HepG2 (cell line): ENCODE measurements around the gene PLXNC1. TPM values are rescaled to one million over a fixed set of nuclear protein-coding genes. Genes with fewer than 3 reads are reported as not detected.

Source experiments
- CBX2 ChIP-seq, 2 experiments: fragments of 200-600 bp in 1 of 2; sonication (generic); formaldehyde crosslinking in 1 of 2; IDR thresholded peaks; 2 replicates each; pipeline versions ENCODE4 v1.7.0 to v1.8.1; 2018 to 2022; ENCODE audit warnings: low read depth in 2 of 2, low read length in 1 of 2, mild to moderate bottlenecking in 1 of 2, missing genetic modification reagents in 1 of 2
- EEA1 ChIP-seq: sonication (generic); formaldehyde crosslinking; IDR thresholded peaks from 2 replicates; pipeline ENCODE4 v1.5.1; 2020; ENCODE audit warnings: mild to moderate bottlenecking, missing genetic modification reagents, borderline replicate concordance
- GPBP1L1 ChIP-seq: sonication (generic); formaldehyde crosslinking; IDR thresholded peaks from 2 replicates; pipeline ENCODE4 v1.5.0; 2020; ENCODE audit warnings: mild to moderate bottlenecking, missing genetic modification reagents
- GTF2F1 ChIP-seq: fragments of 150-350 bp; IDR thresholded peaks from 2 replicates; pipeline ENCODE4 v1.6.1; 2014; ENCODE audit warnings: low read length
- HNF4A ChIP-seq: sonication (generic); formaldehyde crosslinking; IDR thresholded peaks from 2 replicates; pipeline ENCODE4 v1.4.0; 2020; ENCODE audit warnings: missing genetic modification reagents
- HOXA5 ChIP-seq: sonication (generic); formaldehyde crosslinking; IDR thresholded peaks from 2 replicates; pipeline ENCODE4 v1.4.0; 2020; ENCODE audit warnings: missing genetic modification reagents
- KMT2B ChIP-seq: IDR thresholded peaks from 2 replicates; pipeline ENCODE4 v1.6.1; 2016; ENCODE audit warnings: missing genetic modification reagents, missing compliant biosample characterization
- PITX1 ChIP-seq: sonication (generic); formaldehyde crosslinking; IDR thresholded peaks from 2 replicates; pipeline ENCODE4 v1.5.1; 2020; ENCODE audit warnings: mild to moderate bottlenecking, missing genetic modification reagents
- RFX3 ChIP-seq: IDR thresholded peaks from 2 replicates; pipeline ENCODE4 v1.6.1; 2016; ENCODE audit warnings: missing biosample characterization, missing genetic modification reagents
- SALL1 ChIP-seq: sonication (generic); formaldehyde crosslinking; IDR thresholded peaks from 2 replicates; pipeline ENCODE4 v1.8.0; 2022; ENCODE audit warnings: mild to moderate bottlenecking, missing genetic modification reagents
- SRSF4 ChIP-seq: fragments of 200-400 bp; formaldehyde crosslinking; IDR thresholded peaks from one replicate; pipeline ENCODE4 v1.6.1; 2018; ENCODE audit warnings: mild to moderate bottlenecking, low read depth, low read length, moderate library complexity; ENCODE audit not compliant: poor library complexity, severe bottlenecking
- ZBTB33 ChIP-seq: sonication (generic); formaldehyde crosslinking; IDR thresholded peaks from 2 replicates; pipeline ENCODE4 v1.4.0; 2020; ENCODE audit warnings: missing genetic modification reagents
- ZFX ChIP-seq: sonication (generic); formaldehyde crosslinking; IDR thresholded peaks from 2 replicates; pipeline ENCODE4 v1.4.0; 2020; ENCODE audit warnings: mild to moderate bottlenecking, low read depth, missing genetic modification reagents, moderate library complexity
- ZKSCAN8 ChIP-seq: IDR thresholded peaks from 2 replicates; pipeline ENCODE4 v1.6.1; 2016; ENCODE audit warnings: borderline replicate concordance, missing genetic modification reagents, missing compliant biosample characterization
- ZMYM4 ChIP-seq: sonication (generic); formaldehyde crosslinking; IDR thresholded peaks from 2 replicates; pipeline ENCODE4 v1.8.1; 2023; ENCODE audit warnings: mild to moderate bottlenecking, missing genetic modification reagents
- ZNF292 ChIP-seq: sonication (generic); formaldehyde crosslinking; IDR thresholded peaks from 2 replicates; pipeline ENCODE4 v1.8.1; 2022; ENCODE audit warnings: mild to moderate bottlenecking, low read depth, missing genetic modification reagents, borderline replicate concordance
- ZNF567 ChIP-seq: sonication (generic); formaldehyde crosslinking; IDR thresholded peaks from 2 replicates; pipeline ENCODE4 v1.8.1; 2023; ENCODE audit warnings: mild to moderate bottlenecking, missing genetic modification reagents, borderline replicate concordance
- ZNF589 ChIP-seq: sonication (generic); formaldehyde crosslinking; conservative IDR thresholded peaks from 2 replicates; pipeline ENCODE4 v1.8.0; 2022; ENCODE audit warnings: mild to moderate bottlenecking, moderate library complexity, missing genetic modification reagents
- ZNF747 ChIP-seq: sonication (generic); formaldehyde crosslinking; IDR thresholded peaks from 2 replicates; pipeline ENCODE4 v1.8.1; 2023; ENCODE audit warnings: missing genetic modification reagents, mild to moderate bottlenecking, borderline replicate concordance
- ZNF776 ChIP-seq: sonication (generic); formaldehyde crosslinking; IDR thresholded peaks from 2 replicates; pipeline ENCODE4 v1.4.0; 2020; ENCODE audit warnings: mild to moderate bottlenecking, missing genetic modification reagents
- polyA plus RNA-seq, 8 experiments: library from polyadenylated mRNA; depleted of rRNA in 3 of 8; stranded (reverse) in 7 of 8; unstranded in 1 of 8; fragments of >200 nt; fragmentation: Illumina TruSeq in 4 of 8; extraction: Trizol in 4 of 8; gene quantifications; 2 replicates each; pipeline versions ENCODE4 v1.2.1 to v1.2.3, GENCODE V29; 2011 to 2016; ENCODE audit warnings: low read depth in 4 of 8, missing spikeins in 1 of 8, mixed read lengths in 1 of 8; ENCODE audit not compliant: insufficient read depth in 1 of 8
- total RNA-seq, 5 experiments: library from RNA; depleted of rRNA; stranded (reverse); fragments of >200 nt; fragmentation: Illumina TruSeq; extraction: Trizol; gene quantifications; 2 replicates each; pipeline ENCODE4 v1.2.3, GENCODE V29; 2016; ENCODE audit warnings: low read depth in 1 of 5
- TF ChIP-seq, protein P1 (sequence below), 2 experiments: sonication (generic) in 1 of 2; formaldehyde crosslinking in 1 of 2; IDR thresholded peaks; 2 replicates each; pipeline versions ENCODE4 v1.5.1 to v1.6.1; 2011 to 2020; ENCODE audit warnings: borderline replicate concordance in 1 of 2, low read depth in 1 of 2, low read length in 1 of 2, mild to moderate bottlenecking in 1 of 2, missing genetic modification reagents in 1 of 2, moderate library complexity in 1 of 2
- TF ChIP-seq, protein P2 (sequence below): sonication (generic); formaldehyde crosslinking; IDR thresholded peaks from 2 replicates; pipeline ENCODE4 v1.5.1; 2020; ENCODE audit warnings: missing genetic modification reagents, mild to moderate bottlenecking, borderline replicate concordance

Gene PLXNC1
- total and polyA plus RNA-seq, 2 of the 13 experiments (the other 11 are each of a cell fraction or from before 2014, with no cell fraction given): 6.6 to 11.2 TPM

GRCh38 chr12:94202245-94203180 is 54.1 kb downstream of the PLXNC1 start (continued):
- TF ChIP-seq, protein P1, sequence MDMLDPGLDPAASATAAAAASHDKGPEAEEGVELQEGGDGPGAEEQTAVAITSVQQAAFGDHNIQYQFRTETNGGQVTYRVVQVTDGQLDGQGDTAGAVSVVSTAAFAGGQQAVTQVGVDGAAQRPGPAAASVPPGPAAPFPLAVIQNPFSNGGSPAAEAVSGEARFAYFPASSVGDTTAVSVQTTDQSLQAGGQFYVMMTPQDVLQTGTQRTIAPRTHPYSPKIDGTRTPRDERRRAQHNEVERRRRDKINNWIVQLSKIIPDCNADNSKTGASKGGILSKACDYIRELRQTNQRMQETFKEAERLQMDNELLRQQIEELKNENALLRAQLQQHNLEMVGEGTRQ (IDR thresholded peaks at IDR 0.05; ENCODE audit: low read depth, low read length): no peak
- TF ChIP-seq, protein P1 (CRISPR knock-in tag; IDR thresholded peaks at IDR 0.05; ENCODE audit: borderline replicate concordance): no peak
- TF ChIP-seq ZBTB33 (CRISPR knock-in tag): no peak
- TF ChIP-seq CBX2 (IDR thresholded peaks at IDR 0.05; ENCODE audit: low read depth, low read length): no peak
- TF ChIP-seq CBX2 (CRISPR knock-in tag; IDR thresholded peaks at IDR 0.05; ENCODE audit: low read depth): no peak
- no peak for TF ChIP-seq HOXA5 (CRISPR knock-in tag)
- TF ChIP-seq ZNF589: no peak
- TF ChIP-seq RFX3 (CRISPR knock-in tag): no peak
- no peak for TF ChIP-seq ZNF776
- TF ChIP-seq HNF4A: peak; percentile 62
- 0 out of 2 replicates have a peak, but pooled peaks have one; percentile 21 for TF ChIP-seq KMT2B
- no peak for TF ChIP-seq GPBP1L1
- TF ChIP-seq ZKSCAN8 (CRISPR knock-in tag): no peak
- TF ChIP-seq ZFX: peak; percentile 35; the same call in 1 of the 2 replicates
- no peak for TF ChIP-seq PITX1
- no peak for TF ChIP-seq GTF2F1
- TF ChIP-seq EEA1 (CRISPR knock-in tag): no peak
- no peak for TF ChIP-seq ZNF567 (CRISPR knock-in tag)
- TF ChIP-seq, protein P2, sequence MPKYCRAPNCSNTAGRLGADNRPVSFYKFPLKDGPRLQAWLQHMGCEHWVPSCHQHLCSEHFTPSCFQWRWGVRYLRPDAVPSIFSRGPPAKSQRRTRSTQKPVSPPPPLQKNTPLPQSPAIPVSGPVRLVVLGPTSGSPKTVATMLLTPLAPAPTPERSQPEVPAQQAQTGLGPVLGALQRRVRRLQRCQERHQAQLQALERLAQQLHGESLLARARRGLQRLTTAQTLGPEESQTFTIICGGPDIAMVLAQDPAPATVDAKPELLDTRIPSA (CRISPR knock-in tag): no peak
- TF ChIP-seq ZNF292 (CRISPR knock-in tag): peak; percentile 21; the same call in 1 of the 2 replicates
- TF ChIP-seq SALL1 (CRISPR knock-in tag): 0 out of 2 replicates have a peak, but pooled peaks have one; percentile 31
- no peak for TF ChIP-seq SRSF4
- TF ChIP-seq ZMYM4 (CRISPR knock-in tag): 0 out of 2 replicates have a peak, but pooled peaks have one; percentile 34
- TF ChIP-seq ZNF747: no peak
